Prostate gland (tissue), 2 donors: ENCODE measurements around the gene CMTM4.

Experiments
- CTCF ChIP-seq, 4 experiments: fragments of 200-600 bp in 2 of 4; fragments of 450-650 bp in 2 of 4; sonication (generic) in 2 of 4; IDR thresholded peaks; 1 replicate in 3 of 4; 2 replicates in 1 of 4; pipeline ENCODE4 v1.5.1; 2016 to 2019; ENCODE audit warnings: antibody characterized with exemption in 4 of 4, mild to moderate bottlenecking in 2 of 4, moderate library complexity in 2 of 4
- POLR2A ChIP-seq: fragments of 450-650 bp; IDR thresholded peaks from one replicate; pipeline ENCODE4 v1.6.1; 2016; ENCODE audit warnings: antibody characterized with exemption, mild to moderate bottlenecking

GRCh38 chr16:66712512-66712911 is 16.0 kb upstream of the CMTM4 start:
- TF ChIP-seq CTCF (IDR thresholded peaks at IDR 0.05): no peak
- no peak for TF ChIP-seq POLR2A
